ENCODE results near the gene SNW1.

Gene SNW1

GRCh38 chr14:77763978-77764377, 3.0 kb upstream of the SNW1 start:
- TF ChIP-seq CEBPB (IDR thresholded peaks at IDR 0.05) (no peak), REST (IDR thresholded peaks at IDR 0.05; ENCODE audit: low read depth) (no peak), FOXM1 (IDR thresholded peaks at IDR 0.05; ENCODE audit: borderline replicate concordance, low read depth) (no peak), MAX (IDR thresholded peaks at IDR 0.05) (no peak)

- no peak for TF ChIP-seq CREB1 (IDR thresholded peaks at IDR 0.05; ENCODE audit: low read depth)
- no peak for TF ChIP-seq FOXM1 (IDR thresholded peaks at IDR 0.05; ENCODE audit: borderline replicate concordance, low read depth)
- no peak for TF ChIP-seq USF1 (IDR thresholded peaks at IDR 0.05)
- no peak for TF ChIP-seq TAF1 (IDR thresholded peaks at IDR 0.05; ENCODE audit: low read depth)
- TF ChIP-seq YY1 (IDR thresholded peaks at IDR 0.05; ENCODE audit: low read depth): no peak
- TF ChIP-seq MAX (IDR thresholded peaks at IDR 0.05): no peak
- TF ChIP-seq TEAD4 (IDR thresholded peaks at IDR 0.05): no peak
- no peak for TF ChIP-seq RAD21 (IDR thresholded peaks at IDR 0.05; ENCODE audit: low read depth)
- TF ChIP-seq EGR1 (IDR thresholded peaks at IDR 0.05): no peak
- no peak for TF ChIP-seq ZBTB7A (IDR thresholded peaks at IDR 0.05; ENCODE audit: low read depth)
- TF ChIP-seq TCF12 (IDR thresholded peaks at IDR 0.05; ENCODE audit: low read depth): no peak
- TF ChIP-seq CEBPB (IDR thresholded peaks at IDR 0.05): no peak
- no peak for TF ChIP-seq NFIC (IDR thresholded peaks at IDR 0.05)
- no peak for TF ChIP-seq EP300 (IDR thresholded peaks at IDR 0.05; ENCODE audit: borderline replicate concordance)
- TF ChIP-seq REST (IDR thresholded peaks at IDR 0.05; ENCODE audit: low read depth): no peak
Measured at GRCh38 chr14:77763316-77763715, 2.4 kb upstream of the SNW1 start.

GRCh38 chr14:77761205-77761931, 412 bp upstream of the SNW1 start:
- TF ChIP-seq CEBPB (IDR thresholded peaks at IDR 0.05) (peak; percentile 77), MAX (IDR thresholded peaks at IDR 0.05) (no peak)

- TF ChIP-seq MAX (IDR thresholded peaks at IDR 0.05) (no peak), YY1 (IDR thresholded peaks at IDR 0.05; ENCODE audit: low read depth) (no peak), NFIC (IDR thresholded peaks at IDR 0.05) (no peak), REST (IDR thresholded peaks at IDR 0.05; ENCODE audit: low read depth) (no peak), TCF12 (IDR thresholded peaks at IDR 0.05; ENCODE audit: low read depth) (no peak), CEBPB (IDR thresholded peaks at IDR 0.05) (no peak), RAD21 (IDR thresholded peaks at IDR 0.05; ENCODE audit: low read depth) (no peak), ZBTB7A (IDR thresholded peaks at IDR 0.05; ENCODE audit: low read depth) (no peak), EGR1 (IDR thresholded peaks at IDR 0.05) (no peak), USF1 (IDR thresholded peaks at IDR 0.05) (no peak), TEAD4 (IDR thresholded peaks at IDR 0.05) (no peak), CREB1 (IDR thresholded peaks at IDR 0.05; ENCODE audit: low read depth) (no peak), FOXM1 (IDR thresholded peaks at IDR 0.05; ENCODE audit: borderline replicate concordance, low read depth) (no peak), EP300 (IDR thresholded peaks at IDR 0.05; ENCODE audit: borderline replicate concordance) (no peak), TAF1 (IDR thresholded peaks at IDR 0.05; ENCODE audit: low read depth) (no peak)
Measured at GRCh38 chr14:77752799-77753516, 8.0 kb downstream of the SNW1 start.
